Esophagus squamous epithelium (tissue), 4 donors: ENCODE data around the gene IPCEF1.

ENCODE experiments used
- POLR2A ChIP-seq, 4 donors: fragments of 450-650 bp; IDR thresholded peaks; one replicate each; pipeline ENCODE4 v1.6.1; 2017; ENCODE audit warnings: antibody characterized with exemption in 4 of 4, mild to moderate bottlenecking in 4 of 4, moderate library complexity in 3 of 4
- TF ChIP-seq, protein P1 (sequence below), 6 experiments: fragments of 450-650 bp in 4 of 6; fragments of 200-600 bp in 2 of 6; sonication (generic) in 2 of 6; IDR thresholded peaks; one replicate each; pipeline ENCODE4 v1.5.1; 2016 to 2019; ENCODE audit warnings: antibody characterized with exemption in 6 of 6, mild to moderate bottlenecking in 4 of 6, moderate library complexity in 4 of 6

DNA sequence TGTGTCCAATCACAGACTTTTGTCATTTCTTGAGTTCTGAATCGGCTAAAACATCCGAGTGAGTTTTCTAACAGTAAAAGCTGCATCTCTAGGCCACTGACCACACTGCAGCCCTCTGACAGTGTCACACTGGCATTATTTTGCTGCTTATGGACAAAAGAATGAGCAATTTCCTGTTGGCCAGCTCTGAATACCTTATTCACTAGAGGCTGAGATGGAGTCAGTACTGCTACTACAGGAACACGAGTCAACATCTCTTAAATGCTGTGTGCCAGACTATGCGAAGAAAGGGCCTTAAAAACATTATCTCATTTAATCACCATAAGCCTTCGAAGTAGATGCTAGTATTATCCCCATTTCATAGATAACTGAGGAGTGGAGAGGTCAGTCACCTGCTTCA is 42.5 kb upstream of the IPCEF1 start:
- TF ChIP-seq, protein P1, sequence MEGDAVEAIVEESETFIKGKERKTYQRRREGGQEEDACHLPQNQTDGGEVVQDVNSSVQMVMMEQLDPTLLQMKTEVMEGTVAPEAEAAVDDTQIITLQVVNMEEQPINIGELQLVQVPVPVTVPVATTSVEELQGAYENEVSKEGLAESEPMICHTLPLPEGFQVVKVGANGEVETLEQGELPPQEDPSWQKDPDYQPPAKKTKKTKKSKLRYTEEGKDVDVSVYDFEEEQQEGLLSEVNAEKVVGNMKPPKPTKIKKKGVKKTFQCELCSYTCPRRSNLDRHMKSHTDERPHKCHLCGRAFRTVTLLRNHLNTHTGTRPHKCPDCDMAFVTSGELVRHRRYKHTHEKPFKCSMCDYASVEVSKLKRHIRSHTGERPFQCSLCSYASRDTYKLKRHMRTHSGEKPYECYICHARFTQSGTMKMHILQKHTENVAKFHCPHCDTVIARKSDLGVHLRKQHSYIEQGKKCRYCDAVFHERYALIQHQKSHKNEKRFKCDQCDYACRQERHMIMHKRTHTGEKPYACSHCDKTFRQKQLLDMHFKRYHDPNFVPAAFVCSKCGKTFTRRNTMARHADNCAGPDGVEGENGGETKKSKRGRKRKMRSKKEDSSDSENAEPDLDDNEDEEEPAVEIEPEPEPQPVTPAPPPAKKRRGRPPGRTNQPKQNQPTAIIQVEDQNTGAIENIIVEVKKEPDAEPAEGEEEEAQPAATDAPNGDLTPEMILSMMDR (IDR thresholded peaks at IDR 0.05): no peak
- no peak for TF ChIP-seq POLR2A (IDR thresholded peaks at IDR 0.05)
